PFSK-1 (cell line): ENCODE results near the gene NLRP14.

ENCODE experiments used
- FOXP2 ChIP-seq: optimal IDR thresholded peaks from 2 replicates; pipeline ENCODE3; 2011; ENCODE audit warnings: borderline replicate concordance, control low read depth, inconsistent platforms; ENCODE audit not compliant: insufficient read depth; ENCODE audit errors: extremely low read length, extremely low read depth
- POLR2AphosphoS5 ChIP-seq: IDR thresholded peaks from 2 replicates; pipeline ENCODE4 v1.6.1; 2012; ENCODE audit warnings: low read depth, mild to moderate bottlenecking, control low read depth, low read length, moderate library complexity
- REST ChIP-seq, 2 experiments: IDR thresholded peaks; 2 replicates each; pipeline versions ENCODE4 v1.6.1 to v1.8.0; 2011 to 2012; ENCODE audit warnings: low read depth in 2 of 2, low read length in 2 of 2, control low read depth in 1 of 2, inconsistent platforms in 1 of 2, mild to moderate bottlenecking in 1 of 2, moderate library complexity in 1 of 2; ENCODE audit not compliant: insufficient read depth in 1 of 2
- SIN3A ChIP-seq: IDR thresholded peaks from 2 replicates; pipeline ENCODE4 v1.6.1; 2012; ENCODE audit warnings: mild to moderate bottlenecking, low read length, moderate library complexity, borderline replicate concordance; ENCODE audit not compliant: insufficient read depth
- TAF1 ChIP-seq: IDR thresholded peaks from 2 replicates; pipeline ENCODE4 v1.6.1; 2012; ENCODE audit warnings: low read length, control low read depth, borderline replicate concordance; ENCODE audit not compliant: insufficient read depth

NLRP14 gene

GRCh38 chr11:6991227-6991626 lies 29.1 kb upstream of the NLRP14 start:
- no peak for TF ChIP-seq SIN3A
- no peak for TF ChIP-seq POLR2AphosphoS5
- no peak for TF ChIP-seq FOXP2
- no peak for TF ChIP-seq REST (IDR thresholded peaks at IDR 0.05; ENCODE audit: insufficient read depth in 1 of 2, low read depth in 2 of 2, low read length in 2 of 2)
- TF ChIP-seq TAF1, result no peak

- TF ChIP-seq FOXP2, result no peak
- TF ChIP-seq SIN3A, result no peak
- TF ChIP-seq REST (IDR thresholded peaks at IDR 0.05; ENCODE audit: insufficient read depth in 1 of 2, low read depth in 2 of 2, low read length in 2 of 2), result no peak
- no peak for TF ChIP-seq POLR2AphosphoS5
- no peak for TF ChIP-seq TAF1
Measured at GRCh38 chr11:6992026-6992425, 28.3 kb upstream of the NLRP14 start.

GRCh38 chr11:6992457-6993417 lies 27.5 kb upstream of the NLRP14 start:
- TF ChIP-seq FOXP2, result no peak
- no peak for TF ChIP-seq SIN3A
- no peak for TF ChIP-seq TAF1
- TF ChIP-seq POLR2AphosphoS5, result no peak
- no peak for TF ChIP-seq REST (IDR thresholded peaks at IDR 0.05; ENCODE audit: insufficient read depth in 1 of 2, low read depth in 2 of 2, low read length in 2 of 2)

GRCh38 chr11:6995703-6996102 lies 24.6 kb upstream of the NLRP14 start:
- TF ChIP-seq FOXP2 (no peak), SIN3A (no peak)

GRCh38 chr11:7004482-7004881 lies 15.8 kb upstream of the NLRP14 start:
- TF ChIP-seq REST (IDR thresholded peaks at IDR 0.05; ENCODE audit: insufficient read depth in 1 of 2, low read depth in 2 of 2, low read length in 2 of 2) (no peak), POLR2AphosphoS5 (no peak), SIN3A (no peak), FOXP2 (no peak), TAF1 (no peak)
